Astrocyte (in vitro differentiated cells and primary cell): ENCODE results near the gene KCNQ5.

Experiments
- CTCF ChIP-seq: IDR thresholded peaks from 2 replicates; pipeline ENCODE4 v1.5.1; 2011; ENCODE audit warnings: low read depth, mild to moderate bottlenecking, inconsistent platforms, low read length, moderate library complexity; ENCODE audit not compliant: insufficient read depth
- EZH2 ChIP-seq: IDR thresholded peaks from 2 replicates; pipeline ENCODE4 v1.6.1; 2012; ENCODE audit warnings: mild to moderate bottlenecking, low read length, inconsistent platforms; ENCODE audit not compliant: insufficient read depth

GRCh38 chr6:72657407-72658197 lies 35.7 kb downstream of the KCNQ5 start:
- no peak for TF ChIP-seq CTCF
- TF ChIP-seq EZH2: no peak
